Measurements from ENCODE around the gene DTD1. TPM values are rescaled to one million over a fixed set of nuclear protein-coding genes. Genes with fewer than 3 reads are reported as not detected.
"Not testable (repeated sequence)": the region's sequence is repeated elsewhere in the genome, so short reads cannot be mapped to it uniquely, and the experiment has no call there.

Gene DTD1
- polyA plus RNA-seq, 1 donor, result 17.4 TPM

- H3K4me1 ChIP-seq (ENCODE audit: control insufficient read depth, insufficient read depth, low read length), result no peaks in the 10 kb centered on the region
- no peak overlapping the region for H3K4me3 ChIP-seq (ENCODE audit: low read length)
- H3K27me3 ChIP-seq (ENCODE audit: control insufficient read depth, insufficient read depth, low read length), result no peaks in the 10 kb centered on the region
- no peaks in the 10 kb centered on the region for H3K9me3 ChIP-seq (ENCODE audit: control insufficient read depth, low read depth, low read length)
- no peak overlapping the region for H3K27ac ChIP-seq (ENCODE audit: low read length)
- DNase-seq, result no peak
- H3K36me3 ChIP-seq (ENCODE audit: control insufficient read depth, insufficient read depth, low read length), result no peaks in the 10 kb centered on the region
- no CpG with 5 or more reads among the region's 5 CpGs for WGBS (ENCODE audit: insufficient coverage, low lambda C conversion rate)
Observed at GRCh38 chr20:18754030-18754652, 166.3 kb downstream of the DTD1 start.

DNA sequence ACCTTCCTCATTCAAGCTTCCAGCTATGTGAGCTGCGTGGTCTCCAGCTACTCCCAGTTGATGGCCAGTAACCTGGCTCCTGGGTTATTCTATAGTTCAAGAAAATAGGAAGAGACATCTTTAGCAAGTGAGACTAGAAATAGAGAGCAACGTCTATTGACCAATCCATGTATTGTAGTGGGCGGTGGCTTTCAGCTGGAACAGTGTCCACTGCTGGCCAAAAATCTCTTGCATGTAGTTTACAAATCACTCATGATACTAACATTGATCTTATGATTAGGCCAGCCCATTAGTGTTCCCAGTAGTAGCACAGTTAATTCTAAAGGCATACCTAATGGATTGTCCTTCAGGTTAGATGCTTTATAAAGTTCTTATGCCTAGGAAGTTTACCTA is 166.8 kb downstream of the DTD1 start:
- Histone ChIP-seq H3K9me3 (ENCODE audit: control insufficient read depth, low read depth, low read length) (no peaks in the 10 kb centered on the region), H3K27ac (ENCODE audit: low read length) (no peak overlapping the region), H3K27me3 (ENCODE audit: control insufficient read depth, insufficient read depth, low read length) (no peaks in the 10 kb centered on the region), H3K4me3 (ENCODE audit: low read length) (no peak overlapping the region), H3K36me3 (ENCODE audit: control insufficient read depth, insufficient read depth, low read length) (no peaks in the 10 kb centered on the region), H3K4me1 (ENCODE audit: control insufficient read depth, insufficient read depth, low read length) (no peaks in the 10 kb centered on the region)
- no CpG with 5 or more reads among the region's 3 CpGs for WGBS (ENCODE audit: insufficient coverage, low lambda C conversion rate)
- no peak for DNase-seq

- H3K9me3 ChIP-seq (ENCODE audit: control insufficient read depth, low read depth, low read length); H3K4me1 ChIP-seq (ENCODE audit: control insufficient read depth, insufficient read depth, low read length); DNase-seq; H3K36me3 ChIP-seq (ENCODE audit: control insufficient read depth, insufficient read depth, low read length); H3K27ac ChIP-seq (ENCODE audit: low read length); H3K27me3 ChIP-seq (ENCODE audit: control insufficient read depth, insufficient read depth, low read length); H3K4me3 ChIP-seq (ENCODE audit: low read length): not testable (repeated sequence)
- no CpG with 5 or more reads among the region's 19 CpGs for WGBS (ENCODE audit: insufficient coverage, low lambda C conversion rate)
Observed at GRCh38 chr20:18760852-18761251, 173.0 kb downstream of the DTD1 start.

DNA sequence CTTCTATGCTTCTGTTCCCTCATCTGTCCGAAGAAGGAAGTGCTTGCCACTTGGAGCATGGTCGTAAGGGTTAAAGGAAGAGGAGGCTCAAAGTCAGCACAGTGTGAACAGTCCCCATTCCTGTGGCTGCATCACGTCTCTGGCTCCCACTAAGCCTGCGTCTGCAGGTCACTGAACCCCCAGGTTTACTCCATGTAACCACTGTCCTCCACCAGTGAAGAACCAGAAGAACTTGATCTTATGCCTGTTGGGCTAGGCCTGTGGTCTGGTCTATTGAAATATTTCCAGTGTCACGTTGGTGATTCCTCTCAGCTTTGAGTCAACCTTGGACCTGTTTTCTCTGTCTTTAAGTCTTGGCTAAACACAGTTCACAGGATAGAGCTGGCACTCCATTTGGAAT is 179.8 kb downstream of the DTD1 start:
- no peaks in the 10 kb centered on the region for H3K9me3 ChIP-seq (ENCODE audit: control insufficient read depth, low read depth, low read length)
- WGBS (ENCODE audit: insufficient coverage, low lambda C conversion rate), result no CpG with 5 or more reads among the region's 5 CpGs
- H3K27ac ChIP-seq (ENCODE audit: low read length), result no peak overlapping the region
- H3K4me3 ChIP-seq (ENCODE audit: low read length), result no peak overlapping the region
- DNase-seq, result no peak
- H3K36me3 ChIP-seq (ENCODE audit: control insufficient read depth, insufficient read depth, low read length), result no peaks in the 10 kb centered on the region
- H3K27me3 ChIP-seq (ENCODE audit: control insufficient read depth, insufficient read depth, low read length), result no peaks in the 10 kb centered on the region
- no peaks in the 10 kb centered on the region for H3K4me1 ChIP-seq (ENCODE audit: control insufficient read depth, insufficient read depth, low read length)

GRCh38 chr20:18773566-18773965 is 185.7 kb downstream of the DTD1 start:
- Histone ChIP-seq H3K27me3 (ENCODE audit: control insufficient read depth, insufficient read depth, low read length) (no peaks in the 10 kb centered on the region), H3K4me3 (ENCODE audit: low read length) (no peak overlapping the region), H3K9me3 (ENCODE audit: control insufficient read depth, low read depth, low read length) (no peaks in the 10 kb centered on the region), H3K4me1 (ENCODE audit: control insufficient read depth, insufficient read depth, low read length) (no peaks in the 10 kb centered on the region), H3K27ac (ENCODE audit: low read length) (no peak overlapping the region), H3K36me3 (ENCODE audit: control insufficient read depth, insufficient read depth, low read length) (no peaks in the 10 kb centered on the region)
- WGBS (ENCODE audit: insufficient coverage, low lambda C conversion rate), result no CpG with 5 or more reads among the region's 1 CpG
- no peak for DNase-seq

- Histone ChIP-seq H3K27ac (ENCODE audit: low read length) (no peak overlapping the region), H3K4me3 (ENCODE audit: low read length) (no peak overlapping the region), H3K27me3 (ENCODE audit: control insufficient read depth, insufficient read depth, low read length) (no peaks in the 10 kb centered on the region), H3K9me3 (ENCODE audit: control insufficient read depth, low read depth, low read length) (no peaks in the 10 kb centered on the region), H3K4me1 (ENCODE audit: control insufficient read depth, insufficient read depth, low read length) (no peaks in the 10 kb centered on the region), H3K36me3 (ENCODE audit: control insufficient read depth, insufficient read depth, low read length) (no peaks in the 10 kb centered on the region)
- no peak for DNase-seq
- 14% methylated on average over 1 of the region's 2 CpGs for WGBS (ENCODE audit: insufficient coverage, low lambda C conversion rate)
Observed at GRCh38 chr20:18774207-18774606, 186.4 kb downstream of the DTD1 start.

- DNase-seq, result no peak
- H3K9me3 ChIP-seq (ENCODE audit: control insufficient read depth, low read depth, low read length), result no peaks in the 10 kb centered on the region
- no peak overlapping the region for H3K4me3 ChIP-seq (ENCODE audit: low read length)
- no CpG with 5 or more reads among the region's 5 CpGs for WGBS (ENCODE audit: insufficient coverage, low lambda C conversion rate)
- H3K27ac ChIP-seq (ENCODE audit: low read length), result no peak overlapping the region
- no peaks in the 10 kb centered on the region for H3K4me1 ChIP-seq (ENCODE audit: control insufficient read depth, insufficient read depth, low read length)
- H3K36me3 ChIP-seq (ENCODE audit: control insufficient read depth, insufficient read depth, low read length), result no peaks in the 10 kb centered on the region
- H3K27me3 ChIP-seq (ENCODE audit: control insufficient read depth, insufficient read depth, low read length), result no peaks in the 10 kb centered on the region
Observed at GRCh38 chr20:18775633-18776032, 187.8 kb downstream of the DTD1 start.

- no peaks in the 10 kb centered on the region for H3K36me3 ChIP-seq (ENCODE audit: control insufficient read depth, insufficient read depth, low read length)
- H3K27ac ChIP-seq (ENCODE audit: low read length), result no peak overlapping the region
- no peaks in the 10 kb centered on the region for H3K27me3 ChIP-seq (ENCODE audit: control insufficient read depth, insufficient read depth, low read length)
- H3K9me3 ChIP-seq (ENCODE audit: control insufficient read depth, low read depth, low read length), result no peaks in the 10 kb centered on the region
- no peak overlapping the region for H3K4me3 ChIP-seq (ENCODE audit: low read length)
- no peak for DNase-seq
- H3K4me1 ChIP-seq (ENCODE audit: control insufficient read depth, insufficient read depth, low read length), result no peaks in the 10 kb centered on the region
- no CpG with 5 or more reads among the region's 10 CpGs for WGBS (ENCODE audit: insufficient coverage, low lambda C conversion rate)
Observed at GRCh38 chr20:18778690-18779392, 191.0 kb downstream of the DTD1 start.

DNA sequence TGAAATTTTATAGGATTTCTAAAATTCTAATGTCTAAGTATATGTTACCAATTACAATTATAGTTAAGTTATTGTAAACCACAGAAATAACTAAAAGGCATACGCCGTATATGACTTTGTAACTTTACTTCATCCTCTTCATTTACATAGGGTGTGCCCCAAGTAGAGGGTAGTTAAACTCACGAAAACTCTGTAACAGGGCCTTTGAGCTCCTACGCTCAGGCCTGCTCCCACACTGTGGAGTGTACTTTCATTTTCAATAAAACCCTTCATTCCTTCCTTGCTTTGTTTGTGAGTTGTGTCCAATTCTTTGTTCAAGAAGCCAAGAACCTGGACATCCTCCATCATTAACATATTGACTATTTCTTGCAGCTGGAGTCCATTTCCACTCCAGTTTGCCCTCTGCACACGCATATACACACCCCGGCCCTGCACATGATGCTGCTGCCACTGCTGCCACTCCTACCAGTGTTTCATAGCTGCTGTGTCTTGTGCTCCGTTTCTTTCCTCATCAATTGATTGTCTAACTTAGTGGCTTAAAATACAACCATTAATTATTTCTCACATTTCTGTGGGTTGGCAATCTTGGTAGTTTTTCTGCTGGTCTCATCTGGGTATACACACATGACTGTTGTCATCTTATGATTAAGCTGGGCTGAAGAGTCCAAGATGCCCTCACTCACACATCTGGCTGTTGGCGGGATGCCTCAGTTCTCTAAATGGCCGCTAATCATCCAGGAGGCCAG is 192.7 kb downstream of the DTD1 start:
- no peak for DNase-seq
- H3K4me1 ChIP-seq (ENCODE audit: control insufficient read depth, insufficient read depth, low read length), result no peaks in the 10 kb centered on the region
- no peaks in the 10 kb centered on the region for H3K27me3 ChIP-seq (ENCODE audit: control insufficient read depth, insufficient read depth, low read length)
- no peak overlapping the region for H3K4me3 ChIP-seq (ENCODE audit: low read length)
- H3K27ac ChIP-seq (ENCODE audit: low read length), result no peak overlapping the region
- WGBS (ENCODE audit: insufficient coverage, low lambda C conversion rate), result no CpG with 5 or more reads among the region's 9 CpGs
- H3K9me3 ChIP-seq (ENCODE audit: control insufficient read depth, low read depth, low read length), result no peaks in the 10 kb centered on the region
- no peaks in the 10 kb centered on the region for H3K36me3 ChIP-seq (ENCODE audit: control insufficient read depth, insufficient read depth, low read length)

DNA sequence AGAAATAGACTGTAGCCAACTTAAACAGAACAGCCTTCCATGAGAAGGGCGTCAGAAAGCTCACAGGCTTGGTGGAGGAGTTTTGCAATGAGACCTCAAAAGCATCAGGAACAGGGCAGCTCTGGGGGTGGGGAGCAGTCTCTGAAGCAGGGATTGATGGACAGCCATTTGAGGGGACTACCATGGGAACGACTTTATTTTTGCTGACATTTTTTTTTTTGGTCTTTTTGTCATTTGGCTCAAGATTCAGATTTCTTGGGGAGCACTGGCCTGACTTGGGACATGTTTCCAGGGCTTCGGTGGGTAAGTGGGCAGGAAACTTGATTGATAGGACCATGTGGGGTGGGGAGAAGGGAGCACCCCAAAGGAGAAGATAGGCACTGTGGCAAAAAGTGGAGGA is 193.7 kb downstream of the DTD1 start:
- H3K27ac ChIP-seq (ENCODE audit: low read length), result no peak overlapping the region
- no CpG with 5 or more reads among the region's 3 CpGs for WGBS (ENCODE audit: insufficient coverage, low lambda C conversion rate)
- no peaks in the 10 kb centered on the region for H3K4me1 ChIP-seq (ENCODE audit: control insufficient read depth, insufficient read depth, low read length)
- no peaks in the 10 kb centered on the region for H3K9me3 ChIP-seq (ENCODE audit: control insufficient read depth, low read depth, low read length)
- no peak for DNase-seq
- H3K36me3 ChIP-seq (ENCODE audit: control insufficient read depth, insufficient read depth, low read length), result no peaks in the 10 kb centered on the region
- H3K4me3 ChIP-seq (ENCODE audit: low read length), result no peak overlapping the region
- H3K27me3 ChIP-seq (ENCODE audit: control insufficient read depth, insufficient read depth, low read length), result no peaks in the 10 kb centered on the region

Measured in large intestine (tissue), 3 donors.